CD4-positive, alpha-beta T cell (primary cell): ENCODE measurements around the gene PIK3R1. TPM values are rescaled to one million over a fixed set of nuclear protein-coding genes. Genes with fewer than 3 reads are reported as not detected.

Source experiments
- ATAC-seq: fragments of 200-7000 bp; cut with Tn5 transposase; one replicate; pipeline ENCODE4 v1.10.0; 2022; ENCODE audit warnings: mild to moderate bottlenecking; ENCODE audit not compliant: poor library complexity
- CTCF ChIA-PET: fragments of 350-600 bp; sonication (Branson Sonifier 250); formaldehyde crosslinking; loops from one replicate; lab custom pipeline; 2021; ENCODE audit warnings: antibody characterized with exemption, inconsistent platforms; lab: Charles Lee
- POLR2A ChIA-PET: fragments of 350-600 bp; sonication (Branson Sonifier 250); formaldehyde crosslinking; loops from one replicate; lab custom pipeline; 2021; ENCODE audit warnings: antibody characterized with exemption, inconsistent platforms; lab: Charles Lee
- DNase-seq, 14 experiments: peaks; one replicate each; pipeline ENCODE4 v3.0.0-alpha.2; 2013 to 2020; ENCODE audit warnings: mixed read lengths in 2 of 14
- H3K27ac ChIP-seq, 2 donors: one replicate each; pipeline versions ENCODE4 v1.5.1 to v1.7.0; 2013; ENCODE audit warnings: low read length in 2 of 2, low read depth in 1 of 2, mild to moderate bottlenecking in 1 of 2
- H3K27me3 ChIP-seq, 2 experiments: 1 replicate in 1 of 2; 2 replicates in 1 of 2; pipeline versions ENCODE4 v1.6.1 to v1.7.0; 2013; ENCODE audit warnings: low read length in 2 of 2, control low read depth in 1 of 2, mild to moderate bottlenecking in 1 of 2, moderate library complexity in 1 of 2; ENCODE audit not compliant: insufficient read depth in 2 of 2, control insufficient read depth in 1 of 2
- H3K36me3 ChIP-seq: one replicate; pipeline ENCODE4 v1.6.1; 2013; ENCODE audit warnings: low read length, control low read depth; ENCODE audit not compliant: insufficient read depth
- H3K4me1 ChIP-seq: one replicate; pipeline ENCODE4 v1.6.1; 2013; ENCODE audit warnings: low read length, control low read depth; ENCODE audit not compliant: insufficient read depth
- H3K4me3 ChIP-seq: one replicate; pipeline ENCODE4 v1.5.1; 2013; ENCODE audit warnings: mild to moderate bottlenecking, low read length, moderate library complexity
- H3K9me3 ChIP-seq, 2 experiments: 1 replicate in 1 of 2; 2 replicates in 1 of 2; pipeline versions ENCODE4 v1.6.1 to v1.7.0; 2013; ENCODE audit warnings: low read length in 2 of 2, mild to moderate bottlenecking in 2 of 2, control low read depth in 1 of 2, moderate library complexity in 1 of 2; ENCODE audit not compliant: control insufficient read depth in 1 of 2, insufficient read depth in 1 of 2
- H3K27ac Mint-ChIP-seq: one replicate; pipeline ENCODE4 v1.8.0; 2020; ENCODE audit warnings: mixed read lengths
- H3K27me3 Mint-ChIP-seq: one replicate; pipeline ENCODE4 v1.8.0; 2021; ENCODE audit warnings: mixed read lengths
- H3K36me3 Mint-ChIP-seq: one replicate; pipeline ENCODE4 v1.8.0; 2021; ENCODE audit warnings: low read depth, mixed read lengths
- H3K4me1 Mint-ChIP-seq: one replicate; pipeline ENCODE4 v1.8.0; 2021; ENCODE audit warnings: low read depth, mixed read lengths
- H3K4me3 Mint-ChIP-seq: one replicate; pipeline ENCODE4 v1.8.0; 2020; ENCODE audit warnings: mild to moderate bottlenecking, mixed read lengths
- H3K9me3 Mint-ChIP-seq: one replicate; pipeline ENCODE4 v1.8.0; 2020; ENCODE audit warnings: mixed read lengths
- intact Hi-C, 2 experiments: fragments of 100-400 bp; cut with DNase I in 1 of 2; cut with micrococcal nuclease in 1 of 2; formaldehyde crosslinking; loops; one replicate each; pipeline versions ENCODE4 v1.15.1 to v1.9.0; 2023 to 2025; cut with DNase I, micrococcal nuclease
- polyA plus RNA-seq, 2 donors: library from polyadenylated mRNA; unstranded; fragments of 120-200 nt; gene quantifications; one replicate each; pipeline ENCODE4 v1.2.1, GENCODE V29; 2013
- total RNA-seq, 174 experiments: library from RNA in 2 of 174; stranded (reverse) in 2 of 174; gene quantifications; one replicate each; pipeline ENCODE4 v1.2.3 and lab custom pipeline; 2021 to 2026
- TF ChIP-seq, protein P1 (sequence below): fragments of 200-600 bp; IDR thresholded peaks from one replicate; pipeline ENCODE4 v1.8.0; 2022; ENCODE audit warnings: antibody characterized with exemption, mild to moderate bottlenecking

Gene PIK3R1
- total RNA-seq (100 to 1,000 TPM; 455 to 459 TPM), total RNA-seq (lab: John Stamatoyannopoulos, UW) (34.6 to 1,122 (median 294) reads per million in 172 experiments)
- polyA plus RNA-seq (2013, experiment 1 of 2), result 120 TPM
- polyA plus RNA-seq (2013, experiment 2 of 2), result 145 TPM

DNA sequence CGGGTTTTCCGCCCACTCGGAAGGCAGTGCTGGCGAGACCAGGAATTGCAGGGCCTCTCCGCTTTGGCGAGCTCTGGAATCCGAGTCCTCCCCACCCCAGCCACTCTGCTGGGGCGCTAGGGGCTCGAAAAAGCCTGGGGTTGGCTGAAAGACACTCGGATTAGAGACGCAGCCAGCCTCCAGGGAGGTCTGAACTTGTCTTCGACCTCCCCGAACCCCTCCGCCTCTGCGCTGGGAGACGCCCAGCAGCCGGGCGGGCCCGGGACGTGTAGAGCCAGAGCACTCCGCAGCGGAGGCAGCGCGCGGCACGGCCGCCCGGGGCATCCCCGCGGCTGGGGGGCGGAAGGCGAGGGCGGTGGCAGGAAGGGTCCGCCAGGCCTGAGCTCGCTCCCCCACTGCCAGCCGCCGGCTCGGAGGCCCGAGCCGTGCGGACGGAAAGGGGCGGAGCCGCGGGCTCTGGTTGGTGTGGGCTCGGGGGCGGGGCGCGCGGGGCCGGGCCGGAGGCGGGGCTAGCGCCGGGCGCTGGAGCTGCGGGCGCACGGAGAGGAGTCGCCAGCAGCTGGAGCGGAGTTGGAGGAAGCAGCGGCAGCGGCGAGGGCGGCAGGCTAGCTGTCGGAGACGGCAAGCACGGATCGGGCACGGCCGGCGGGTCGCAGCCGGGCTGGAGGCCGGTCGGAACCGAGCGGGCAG is at the start of gene PIK3R1:
Gene PIK3R1, plus strand, starts transcription at position 549 of the 690 bp plus-strand sequence. CDS start 10,920 bp downstream, outside the sequence.
- no peaks in the 10 kb centered on the region for H3K27me3 ChIP-seq
- intact Hi-C loops, result loop anchor here (1.0 to 10.0 kb wide), 4 partner anchors 24 to 67 kb away; no protein-coding TSS in a partner anchor
- peaks cover 24% of the 10 kb centered on the region for H3K36me3 Mint-ChIP-seq
- H3K4me3 ChIP-seq, result peak within 1 kb of the TSS; percentile 78
- DNase-seq (peak; percentile 78 to 97 (median 90)), ATAC-seq (peak; percentile 75)
- H3K4me3 Mint-ChIP-seq, result peak within 1 kb of the TSS; percentile 97
- POLR2A ChIA-PET, result interaction anchor here (0.7 to 4.9 kb wide), 26 partner anchors 10 to 1210 kb away, joined by 3 to 41 read pairs (median 10); no protein-coding TSS in a partner anchor
- no peaks in the 10 kb centered on the region for H3K9me3 Mint-ChIP-seq
- H3K9me3 ChIP-seq, result peaks cover under 1 to 9% of the 10 kb centered on the region in 2 experiments
- H3K4me1 Mint-ChIP-seq, result peaks cover 47% of the 10 kb centered on the region
- peak within 1 kb of the TSS; percentile 91 to 93 for H3K27ac ChIP-seq
- CTCF ChIA-PET, result interaction anchor here (0.8 to 3.2 kb wide), 9 partner anchors 22 to 1006 kb away, joined by 3 to 19 read pairs (median 3); no protein-coding TSS in a partner anchor
- H3K27ac Mint-ChIP-seq, result peak within 1 kb of the TSS; percentile 96
- no peaks in the 10 kb centered on the region for H3K27me3 Mint-ChIP-seq
- peaks cover 4% of the 10 kb centered on the region for H3K36me3 ChIP-seq
- peaks cover 10% of the 10 kb centered on the region for H3K4me1 ChIP-seq
- TF ChIP-seq, protein P1, sequence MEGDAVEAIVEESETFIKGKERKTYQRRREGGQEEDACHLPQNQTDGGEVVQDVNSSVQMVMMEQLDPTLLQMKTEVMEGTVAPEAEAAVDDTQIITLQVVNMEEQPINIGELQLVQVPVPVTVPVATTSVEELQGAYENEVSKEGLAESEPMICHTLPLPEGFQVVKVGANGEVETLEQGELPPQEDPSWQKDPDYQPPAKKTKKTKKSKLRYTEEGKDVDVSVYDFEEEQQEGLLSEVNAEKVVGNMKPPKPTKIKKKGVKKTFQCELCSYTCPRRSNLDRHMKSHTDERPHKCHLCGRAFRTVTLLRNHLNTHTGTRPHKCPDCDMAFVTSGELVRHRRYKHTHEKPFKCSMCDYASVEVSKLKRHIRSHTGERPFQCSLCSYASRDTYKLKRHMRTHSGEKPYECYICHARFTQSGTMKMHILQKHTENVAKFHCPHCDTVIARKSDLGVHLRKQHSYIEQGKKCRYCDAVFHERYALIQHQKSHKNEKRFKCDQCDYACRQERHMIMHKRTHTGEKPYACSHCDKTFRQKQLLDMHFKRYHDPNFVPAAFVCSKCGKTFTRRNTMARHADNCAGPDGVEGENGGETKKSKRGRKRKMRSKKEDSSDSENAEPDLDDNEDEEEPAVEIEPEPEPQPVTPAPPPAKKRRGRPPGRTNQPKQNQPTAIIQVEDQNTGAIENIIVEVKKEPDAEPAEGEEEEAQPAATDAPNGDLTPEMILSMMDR, result peak; percentile 22

DNA sequence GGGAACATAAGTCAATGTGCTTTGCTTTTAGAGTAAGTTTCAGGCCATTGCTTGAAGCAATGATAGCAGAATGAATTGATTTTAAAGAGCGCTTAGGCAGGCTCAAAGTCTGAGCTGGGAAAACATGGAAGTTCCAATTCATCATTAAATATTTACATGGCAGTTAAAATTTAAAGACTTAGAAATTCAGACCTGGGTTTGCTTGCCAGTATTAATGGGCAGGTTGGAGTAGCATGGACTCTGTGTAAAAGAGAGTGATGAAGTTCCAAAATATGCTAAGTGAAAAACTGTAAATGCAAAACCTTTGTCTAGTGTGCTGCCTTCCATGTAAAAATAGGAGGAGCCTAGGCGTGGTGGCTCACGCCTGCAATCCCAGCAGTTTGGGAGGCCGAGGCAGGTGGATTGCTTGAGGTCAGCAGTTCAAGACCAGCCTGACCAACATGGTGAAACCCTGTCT is 48.3 kb upstream of the PIK3R1 start:
- CTCF ChIA-PET, result no interaction called here
- TF ChIP-seq, protein P1, result no peak
- Mint-ChIP-seq H3K36me3 (no peaks in the 10 kb centered on the region), H3K9me3 (no peaks in the 10 kb centered on the region), H3K4me3 (no peak overlapping the region), H3K27me3 (no peaks in the 10 kb centered on the region), H3K27ac (no peak overlapping the region), H3K4me1 (no peaks in the 10 kb centered on the region)
- Histone ChIP-seq H3K27ac (no peak overlapping the region), H3K9me3 (no peaks in the 10 kb centered on the region), H3K4me3 (no peak overlapping the region), H3K36me3 (no peaks in the 10 kb centered on the region), H3K27me3 (no peaks in the 10 kb centered on the region), H3K4me1 (no peaks in the 10 kb centered on the region)
- intact Hi-C loops, result no loop called here
- DNase-seq, result no peak
- POLR2A ChIA-PET, result no interaction called here
- no peak for ATAC-seq

DNA sequence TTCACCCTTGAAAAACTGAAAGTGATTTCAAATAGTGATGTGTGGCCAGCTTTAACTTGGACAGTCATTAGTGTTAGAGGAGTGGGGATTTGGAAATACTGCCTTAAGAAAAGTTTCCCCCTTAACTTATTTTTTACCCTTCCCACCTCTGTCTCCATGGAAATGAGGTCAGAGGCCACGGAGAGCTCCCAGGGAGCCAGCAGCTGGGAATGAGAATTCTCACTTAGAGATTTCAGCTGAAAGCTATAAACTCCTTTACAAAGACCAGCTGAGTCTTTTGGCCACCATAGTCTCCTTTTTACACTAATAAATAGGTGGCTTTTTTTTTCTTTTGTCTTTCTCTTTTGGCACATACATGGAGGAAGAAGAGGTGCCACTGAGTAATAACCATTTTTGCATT is 45.7 kb upstream of the PIK3R1 start:
- no peaks in the 10 kb centered on the region for H3K27me3 Mint-ChIP-seq
- no peak for ATAC-seq
- ChIA-PET POLR2A (no interaction called here), CTCF (no interaction called here)
- no peaks in the 10 kb centered on the region for H3K4me1 Mint-ChIP-seq
- no peaks in the 10 kb centered on the region for H3K9me3 Mint-ChIP-seq
- DNase-seq, result no peak
- no peak overlapping the region for H3K27ac ChIP-seq
- H3K36me3 ChIP-seq, result no peaks in the 10 kb centered on the region
- H3K9me3 ChIP-seq, result no peaks in the 10 kb centered on the region
- H3K4me3 Mint-ChIP-seq, result no peak overlapping the region
- no peaks in the 10 kb centered on the region for H3K27me3 ChIP-seq
- intact Hi-C loops, result no loop called here
- no peak overlapping the region for H3K4me3 ChIP-seq
- H3K27ac Mint-ChIP-seq, result no peak overlapping the region
- H3K36me3 Mint-ChIP-seq, result no peaks in the 10 kb centered on the region
- no peaks in the 10 kb centered on the region for H3K4me1 ChIP-seq
- TF ChIP-seq, protein P1, result no peak
